ENCODE data around the gene COL28A1.
"Not testable (repeated sequence)": the region's sequence is repeated elsewhere in the genome, so short reads cannot be mapped to it uniquely, and the experiment has no call there.

The COL28A1 gene

DNA sequence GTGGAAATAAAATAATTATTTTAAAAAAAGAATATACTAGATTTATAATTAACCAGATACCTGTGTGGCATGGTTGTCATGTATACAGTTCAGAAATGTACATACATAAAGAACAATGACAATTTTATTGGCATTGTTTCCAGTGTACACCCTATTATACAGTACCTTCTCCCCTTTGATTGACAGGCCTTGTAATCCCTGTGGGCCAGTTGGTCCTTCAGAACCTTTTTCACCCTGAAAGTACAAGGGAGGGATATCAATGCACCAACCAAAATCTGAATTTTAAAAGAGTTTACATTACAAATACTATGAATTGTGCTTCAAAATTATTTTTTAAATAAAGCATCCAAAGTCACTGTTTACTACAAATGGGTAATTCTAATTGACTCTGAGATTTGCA, 61.2 kb downstream of the COL28A1 start:
- DNase-seq (ENCODE audit: low read depth in 2 of 2) = no peak

DNA sequence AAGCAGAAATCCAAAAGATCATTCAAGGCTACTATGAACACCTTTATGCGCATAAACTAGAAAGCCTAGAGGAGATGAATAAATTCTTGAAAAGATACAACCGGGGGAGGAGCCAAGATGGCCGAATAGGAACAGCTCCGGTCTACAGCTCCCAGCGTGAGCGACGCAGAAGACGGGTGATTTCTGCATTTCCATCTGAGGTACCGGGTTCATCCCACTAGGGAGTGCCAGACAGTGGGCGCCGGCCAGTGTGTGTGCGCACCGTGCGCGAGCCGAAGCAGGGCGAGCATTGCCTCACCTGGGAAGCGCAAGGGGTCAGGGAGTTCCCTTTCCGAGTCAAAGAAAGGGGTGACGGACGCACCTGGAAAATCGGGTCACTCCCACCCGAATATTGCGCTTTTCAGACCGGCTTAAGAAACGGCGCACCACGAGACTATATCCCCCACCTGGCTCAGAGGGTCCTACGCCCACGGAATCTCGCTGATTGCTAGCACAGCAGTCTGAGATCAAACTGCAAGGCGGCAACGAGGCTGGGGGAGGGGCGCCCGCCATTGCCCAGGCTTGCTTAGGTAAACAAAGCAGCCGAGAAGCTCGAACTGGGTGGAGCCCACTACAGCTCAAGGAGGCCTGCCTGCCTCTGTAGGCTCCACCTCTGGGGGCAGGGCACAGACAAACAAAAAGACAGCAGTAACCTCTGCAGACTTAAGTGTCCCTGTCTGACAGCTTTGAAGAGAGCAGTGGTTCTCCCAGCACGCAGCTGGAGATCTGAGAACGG, 70.5 kb downstream of the COL28A1 start:
- DNase-seq (ENCODE audit: low read depth in 2 of 2) = not testable (repeated sequence)

DNA sequence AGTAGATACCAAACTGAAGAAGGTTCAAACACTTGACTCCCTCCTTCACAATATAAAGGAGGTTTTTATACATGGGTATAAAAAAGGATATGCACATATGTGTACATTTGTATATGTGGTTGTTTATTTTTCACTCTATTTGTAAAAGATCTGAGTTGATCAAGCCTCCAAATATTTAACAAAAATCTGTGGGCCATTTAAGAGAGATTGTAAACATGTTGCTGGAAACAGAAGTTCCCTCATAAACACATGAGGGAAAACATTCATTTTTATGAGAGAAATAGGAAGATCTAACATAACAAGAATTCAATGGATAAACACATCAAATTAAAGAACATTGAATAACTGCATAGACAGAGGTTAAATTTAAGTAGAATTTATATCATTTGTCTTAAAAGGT, 81.7 kb downstream of the COL28A1 start:
- DNase-seq (ENCODE audit: low read depth in 2 of 2) = no peak

DNA sequence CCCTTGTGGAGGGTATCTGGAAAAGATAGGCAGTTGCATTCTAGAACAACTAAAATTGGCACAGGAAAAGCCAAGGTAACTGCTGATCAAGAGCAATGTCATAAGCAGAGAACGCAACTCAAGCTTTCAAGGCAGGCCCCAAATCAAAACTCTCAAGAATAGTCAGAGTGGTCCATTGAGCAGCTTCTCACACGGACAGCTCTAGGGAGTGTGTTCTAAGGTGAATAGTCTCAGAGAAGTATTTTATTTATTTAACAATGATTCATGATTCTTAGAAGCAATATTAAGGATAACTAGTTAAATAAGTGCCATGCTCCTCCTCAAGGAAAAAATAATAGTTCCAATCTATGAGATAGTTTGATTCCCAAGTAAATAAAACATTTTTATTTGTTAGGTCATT, 83.0 kb downstream of the COL28A1 start:
- DNase-seq (ENCODE audit: low read depth in 2 of 2) = no peak

DNA sequence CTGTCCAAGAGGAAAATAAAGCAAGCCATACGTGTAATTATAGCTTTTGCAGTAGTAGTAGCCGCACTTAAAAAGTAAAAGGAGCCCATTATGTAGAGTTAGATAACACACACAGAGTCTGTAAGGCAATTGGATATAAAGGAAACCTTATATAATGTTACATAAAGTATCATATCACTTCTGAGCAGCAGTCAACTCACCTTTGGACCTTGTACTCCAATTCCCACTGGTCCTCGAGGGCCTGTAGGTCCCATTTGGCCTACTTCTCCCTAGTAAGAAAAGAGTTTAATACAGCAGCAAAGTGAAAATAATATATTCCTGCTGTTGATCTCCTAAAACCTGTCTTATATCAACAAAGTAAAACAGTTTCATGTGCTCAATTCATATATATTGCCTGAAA, 83.6 kb downstream of the COL28A1 start:
- no peak for DNase-seq (ENCODE audit: low read depth in 2 of 2)

DNA sequence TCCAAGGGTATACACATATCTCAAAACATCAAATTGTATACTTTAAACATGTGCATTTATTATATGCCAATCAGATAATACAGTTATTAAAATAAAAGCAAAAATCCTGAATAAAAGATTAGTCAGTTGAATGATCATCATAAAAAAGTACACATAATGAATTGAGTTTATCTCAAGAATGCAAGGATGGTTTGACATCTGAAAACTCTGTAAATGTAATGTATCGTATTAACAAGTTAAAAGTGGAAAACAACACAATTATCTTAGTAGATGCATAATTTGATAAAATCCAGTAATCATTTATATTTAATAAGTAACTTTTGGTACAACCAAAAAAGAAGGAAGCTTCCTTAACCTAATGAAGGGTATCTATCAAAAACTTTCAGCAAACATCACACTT, 86.6 kb downstream of the COL28A1 start:
- DNase-seq (ENCODE audit: low read depth in 2 of 2) = no peak

DNA sequence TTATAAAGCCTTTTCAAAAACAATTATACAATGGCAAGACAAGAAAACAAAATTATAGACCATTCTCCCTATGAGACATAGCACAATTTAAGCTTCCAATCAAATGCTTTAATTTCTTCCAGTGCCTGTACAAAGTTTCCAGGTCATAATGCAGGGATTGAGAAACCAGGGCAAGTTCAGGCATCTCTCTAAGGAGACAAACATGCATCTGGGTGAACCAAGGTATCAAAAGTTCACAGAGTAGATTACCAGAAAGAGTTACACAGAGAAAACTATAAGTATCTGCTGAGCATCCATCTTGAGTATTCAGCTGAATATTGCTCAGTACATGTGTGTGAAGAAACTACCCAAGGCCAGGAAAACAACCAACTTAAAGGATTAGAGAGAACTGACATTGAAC, 89.1 kb downstream of the COL28A1 start:
- no peak for DNase-seq (ENCODE audit: low read depth in 2 of 2)

GRCh38 chr7:7443806-7444350, 91.8 kb downstream of the COL28A1 start:
- no peak for DNase-seq (ENCODE audit: low read depth in 2 of 2)

DNA sequence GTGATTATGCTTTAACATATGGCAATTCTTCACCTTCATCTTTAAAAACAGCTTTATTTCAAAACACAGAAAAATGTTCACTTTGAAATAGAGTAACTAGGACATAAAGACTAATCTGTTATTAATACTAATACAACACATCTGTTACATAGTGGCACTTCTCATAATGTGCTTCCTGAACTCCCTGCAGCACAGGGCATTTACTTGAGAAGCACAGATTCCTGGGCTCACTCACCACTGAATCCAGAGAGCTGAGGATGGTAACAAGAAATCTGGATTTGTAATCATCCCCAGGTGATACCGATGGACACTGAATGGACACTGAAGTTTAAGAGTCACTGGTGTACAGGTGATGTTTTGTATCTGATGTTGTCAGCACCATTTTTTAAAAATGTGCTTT, 96.1 kb downstream of the COL28A1 start:
- no peak for DNase-seq (ENCODE audit: low read depth in 2 of 2)

DNA sequence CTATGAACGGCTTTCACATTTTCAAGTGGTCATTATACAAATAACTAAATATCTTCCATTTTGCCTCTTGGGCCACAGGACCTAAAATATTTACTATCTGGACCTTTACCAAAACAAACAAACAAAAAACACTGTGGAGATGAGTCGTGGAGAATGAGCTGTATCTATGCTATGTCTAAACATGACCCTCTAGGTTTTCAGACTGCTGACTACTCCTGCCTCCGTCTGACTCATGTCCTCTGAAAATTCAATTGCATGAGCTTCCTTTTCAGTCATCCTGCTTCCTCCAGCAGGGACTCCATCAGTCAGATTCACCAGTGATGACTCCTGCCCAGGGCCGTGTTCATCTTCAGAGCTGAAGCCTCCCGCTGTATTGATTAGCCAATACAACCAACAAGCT, 96.8 kb downstream of the COL28A1 start:
- DNase-seq (ENCODE audit: low read depth in 2 of 2) = no peak

GRCh38 chr7:7435978-7436377, 99.7 kb downstream of the COL28A1 start:
- no peak for DNase-seq (ENCODE audit: low read depth in 2 of 2)

GRCh38 chr7:7434329-7434728, 101.3 kb downstream of the COL28A1 start:
- DNase-seq (ENCODE audit: low read depth in 2 of 2) = no peak

GRCh38 chr7:7433811-7434210, 101.9 kb downstream of the COL28A1 start:
- no peak for DNase-seq (ENCODE audit: low read depth in 2 of 2)

DNA sequence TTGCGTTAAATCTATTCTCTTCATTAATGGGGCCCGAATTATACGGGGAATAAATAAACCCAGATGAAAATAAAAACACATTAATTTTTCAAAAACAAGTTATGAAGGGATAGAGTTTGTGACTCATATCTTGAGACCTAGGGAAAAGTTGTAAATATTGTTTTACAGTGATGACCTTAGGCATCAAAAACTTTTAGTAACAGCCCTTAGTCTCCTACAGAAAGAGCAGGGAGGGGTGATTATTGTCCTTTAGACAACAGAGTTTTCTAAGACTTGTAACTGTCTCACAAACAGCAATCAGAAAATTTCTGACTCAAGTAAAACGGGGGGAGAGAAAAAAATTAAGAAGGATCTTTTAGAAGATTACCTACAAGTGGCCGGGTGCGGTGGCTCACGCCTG, 102.7 kb downstream of the COL28A1 start:
- no peak for DNase-seq (ENCODE audit: low read depth in 2 of 2)

DNA sequence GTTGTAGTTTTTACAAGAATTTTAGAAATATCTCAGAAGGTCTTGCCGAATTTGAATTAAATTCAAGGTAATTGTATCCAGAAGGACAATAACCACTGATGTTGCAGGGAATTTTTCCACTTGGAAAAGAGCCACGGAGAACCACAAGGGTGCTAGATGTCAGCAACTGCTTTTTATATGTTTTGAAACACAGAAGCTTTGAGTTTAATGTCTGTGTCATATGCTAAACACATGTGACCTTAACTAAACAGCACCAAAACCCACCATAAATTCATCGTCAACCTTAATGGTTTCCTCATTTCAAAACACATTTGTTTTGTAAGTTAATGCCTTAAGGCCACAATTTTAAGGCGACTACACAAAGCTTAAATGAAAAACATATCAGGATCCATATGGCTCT, 106.9 kb downstream of the COL28A1 start:
- DNase-seq (ENCODE audit: low read depth in 2 of 2) = no peak

- DNase-seq (ENCODE audit: low read depth in 2 of 2) = no peak
Observed at GRCh38 chr7:7427363-7427762, 108.3 kb downstream of the COL28A1 start.

DNA sequence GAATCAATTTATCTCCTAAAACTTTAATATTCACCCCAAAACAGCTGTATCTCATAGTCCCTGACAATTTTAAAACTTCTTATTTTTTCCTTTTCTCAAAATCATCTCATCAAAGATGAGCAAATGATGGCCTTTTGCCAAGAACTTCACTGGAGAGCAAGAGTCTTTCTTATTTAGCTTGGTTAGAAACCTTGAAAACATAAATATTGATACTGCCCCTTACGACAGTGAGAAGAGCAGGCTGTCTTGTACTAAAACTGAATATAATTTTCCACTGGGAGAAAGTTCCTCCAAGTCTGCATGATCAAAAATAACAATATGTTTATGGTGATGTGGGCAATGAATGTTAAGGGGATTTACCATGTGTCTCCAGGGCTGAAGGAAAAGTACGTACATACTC, 109.0 kb downstream of the COL28A1 start:
- no peak for DNase-seq (ENCODE audit: low read depth in 2 of 2)

DNA sequence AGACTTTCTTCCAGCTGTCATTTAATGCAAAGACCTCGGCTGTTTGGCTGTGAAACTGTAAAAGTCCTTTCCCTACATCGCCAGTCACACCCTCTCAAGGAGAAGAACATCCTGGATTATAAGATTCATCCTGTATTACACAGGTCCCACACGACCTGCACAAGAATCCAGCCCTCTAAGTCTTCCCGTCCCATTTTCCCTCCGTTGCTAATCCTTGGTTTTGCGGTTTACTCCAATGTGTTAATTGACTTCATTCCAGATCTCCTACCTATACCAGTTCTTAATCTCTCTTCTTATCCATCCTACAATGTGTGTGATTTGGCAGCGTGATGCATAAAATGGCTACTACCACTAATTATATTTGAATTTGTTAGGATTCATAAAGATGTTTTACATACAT, 110.4 kb downstream of the COL28A1 start:
- DNase-seq (ENCODE audit: low read depth in 2 of 2) = no peak

- peak in 1 of 2 donors; percentile 1 for DNase-seq (ENCODE audit: low read depth in 2 of 2)
Observed at GRCh38 chr7:7424151-7424873, 111.4 kb downstream of the COL28A1 start.

- no peak for DNase-seq (ENCODE audit: low read depth in 2 of 2)
Observed at GRCh38 chr7:7422641-7423040, 113.0 kb downstream of the COL28A1 start.

DNA sequence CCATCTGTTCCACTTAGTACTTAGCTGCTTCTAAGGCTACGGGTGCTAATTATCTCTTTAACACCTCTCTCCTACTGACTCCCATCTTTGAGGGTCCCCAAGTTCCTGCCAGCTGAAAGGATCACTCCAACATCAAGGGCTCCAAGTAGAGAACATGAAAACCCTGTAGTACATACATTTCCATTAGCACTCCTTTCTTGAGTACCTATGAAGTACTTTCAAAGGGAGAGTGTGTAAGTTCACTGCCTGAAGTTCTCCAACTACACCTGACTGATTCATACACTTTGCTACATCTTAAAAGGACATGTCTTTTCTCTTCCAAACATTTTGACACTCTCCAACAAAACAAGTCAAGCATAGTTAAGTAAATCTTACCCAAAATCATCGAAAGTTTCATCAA, 113.8 kb downstream of the COL28A1 start:
- no peak for DNase-seq (ENCODE audit: low read depth in 2 of 2)

DNA sequence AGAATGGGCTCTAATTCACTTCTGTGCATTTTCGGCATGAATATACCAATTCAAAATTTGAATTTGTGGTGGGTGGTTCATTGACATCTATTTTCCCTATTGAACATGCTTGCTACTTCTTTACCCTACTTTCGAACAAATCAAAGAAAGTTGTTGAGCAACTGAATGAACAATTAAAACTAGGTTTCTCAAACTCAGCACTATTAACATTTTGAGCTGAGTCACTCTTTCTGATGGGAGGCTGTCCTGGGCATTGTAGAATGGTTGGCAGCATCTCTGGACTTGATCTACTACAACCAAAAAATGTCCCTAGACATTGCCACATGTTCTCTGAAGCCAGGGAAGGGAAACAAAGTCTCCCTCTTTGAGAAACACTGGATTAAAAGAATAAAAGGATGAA, 116.7 kb downstream of the COL28A1 start:
- no peak for DNase-seq (ENCODE audit: low read depth in 2 of 2)

DNA sequence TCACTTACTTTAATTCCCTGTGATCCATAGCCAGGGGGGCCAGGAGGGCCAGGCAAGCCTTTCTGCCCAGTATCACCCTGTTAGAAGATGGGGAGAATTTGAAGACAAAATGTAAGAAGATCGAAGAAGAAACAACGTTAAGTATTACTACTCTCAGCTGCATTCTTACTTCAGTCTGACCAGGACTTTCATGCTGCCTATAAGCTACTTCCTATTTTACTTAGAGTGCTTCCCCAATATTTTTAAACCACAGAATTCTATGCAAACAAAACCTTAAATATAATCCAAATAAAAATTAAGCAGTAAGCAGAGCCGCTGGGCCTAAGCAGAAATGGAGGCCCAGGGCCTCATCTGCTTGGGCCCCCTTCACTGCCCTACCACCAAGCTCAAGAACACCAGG, 117.8 kb downstream of the COL28A1 start:
- no peak for DNase-seq (ENCODE audit: low read depth in 2 of 2)
